ENCODE results near the gene PDE4B.
A peak's percentile ranks its signal among the peaks of the same experiment; 100 is the strongest.

- TF ChIP-seq CTCF (IDR thresholded peaks at IDR 0.05) (no peak), POLR2A (IDR thresholded peaks at IDR 0.05) (no peak), POLR2AphosphoS5 (IDR thresholded peaks at IDR 0.05) (peak; percentile 16)
Measured at GRCh38 chr1:66339944-66340343, 547.2 kb downstream of the PDE4B start.
